ENCODE measurements around the gene YWHAH. TPM values are rescaled to one million over a fixed set of nuclear protein-coding genes. Genes with fewer than 3 reads are reported as not detected.

YWHAH gene
- polyA plus RNA-seq, 10 donors = 88.7 to 126 (median 103) TPM

GRCh38 chr22:31920306-31920705 is 24.0 kb upstream of the YWHAH start:
- DNase-seq = no peak

- no peak for DNase-seq
Measured at GRCh38 chr22:31921106-31921505, 23.2 kb upstream of the YWHAH start.

- no peak for DNase-seq
Measured at GRCh38 chr22:31922534-31922933, 21.8 kb upstream of the YWHAH start.

GRCh38 chr22:31923136-31923535 is 21.2 kb upstream of the YWHAH start:
- peak in 1 of 3 donors; percentile 40 for DNase-seq

- no peak for DNase-seq
Measured at GRCh38 chr22:31923747-31924146, 20.6 kb upstream of the YWHAH start.

- DNase-seq = no peak
Measured at GRCh38 chr22:31925056-31925455, 19.3 kb upstream of the YWHAH start.

- no peak for DNase-seq
Measured at GRCh38 chr22:31926024-31926423, 18.3 kb upstream of the YWHAH start.

- DNase-seq = no peak
Measured at GRCh38 chr22:31926969-31927368, 17.4 kb upstream of the YWHAH start.

GRCh38 chr22:31927562-31927961 is 16.8 kb upstream of the YWHAH start:
- DNase-seq = no peak

GRCh38 chr22:31929167-31929930 is 15.0 kb upstream of the YWHAH start:
- peak; percentile 52 to 82 (median 56) for DNase-seq

GRCh38 chr22:31932863-31933262 is 11.5 kb upstream of the YWHAH start:
- DNase-seq = peak in 1 of 3 donors; percentile 52

GRCh38 chr22:31933406-31933805 is 10.9 kb upstream of the YWHAH start:
- no peak for DNase-seq

- DNase-seq = no peak
Measured at GRCh38 chr22:31933816-31934482, 10.4 kb upstream of the YWHAH start.

GRCh38 chr22:31935961-31936635 is 8.2 kb upstream of the YWHAH start:
- no peak for DNase-seq

- no peak for DNase-seq
Measured at GRCh38 chr22:31937341-31937740, 7.0 kb upstream of the YWHAH start.

- DNase-seq = no peak
Measured at GRCh38 chr22:31938296-31938695, 6.0 kb upstream of the YWHAH start.

- DNase-seq = no peak
Measured at GRCh38 chr22:31940506-31940905, 3.8 kb upstream of the YWHAH start.

GRCh38 chr22:31942091-31942490 is 2.2 kb upstream of the YWHAH start:
- no peak for DNase-seq

- no peak for DNase-seq
Measured at GRCh38 chr22:31943206-31943977, 943 bp upstream of the YWHAH start.

- peak in 2 of 3 donors; percentile 69 to 81 for DNase-seq
Measured at GRCh38 chr22:31944700-31945442, 536 bp downstream of the YWHAH start.

- DNase-seq = no peak
Measured at GRCh38 chr22:31945443-31945855, 1.1 kb downstream of the YWHAH start.
